ENCODE data around the gene SLC39A11.

SLC39A11 gene

DNA sequence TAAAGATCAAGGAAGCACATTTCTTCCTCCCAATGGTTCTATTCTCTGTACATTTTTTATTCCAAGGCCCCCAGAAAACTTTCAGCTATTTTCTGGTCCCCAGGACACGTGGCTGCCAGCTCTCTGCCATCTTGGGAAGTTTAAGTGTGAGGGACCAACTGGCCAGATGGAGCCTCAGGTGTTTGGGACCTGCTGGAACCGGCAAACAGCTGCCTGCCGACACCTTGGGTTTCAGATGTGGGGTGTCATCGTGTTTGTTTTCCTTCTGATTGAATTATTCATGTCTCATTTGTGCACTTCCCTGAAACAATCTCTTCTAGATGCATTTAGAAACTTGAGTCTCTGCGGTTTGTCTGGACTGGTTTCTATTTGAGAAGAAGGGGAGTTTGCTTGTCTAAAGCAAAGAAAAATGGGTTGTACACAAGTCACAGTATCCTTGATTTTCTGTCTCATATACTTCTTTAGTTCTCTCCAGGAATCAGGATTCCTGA is 386.5 kb downstream of the SLC39A11 start:
- DNase-seq = no peak

DNA sequence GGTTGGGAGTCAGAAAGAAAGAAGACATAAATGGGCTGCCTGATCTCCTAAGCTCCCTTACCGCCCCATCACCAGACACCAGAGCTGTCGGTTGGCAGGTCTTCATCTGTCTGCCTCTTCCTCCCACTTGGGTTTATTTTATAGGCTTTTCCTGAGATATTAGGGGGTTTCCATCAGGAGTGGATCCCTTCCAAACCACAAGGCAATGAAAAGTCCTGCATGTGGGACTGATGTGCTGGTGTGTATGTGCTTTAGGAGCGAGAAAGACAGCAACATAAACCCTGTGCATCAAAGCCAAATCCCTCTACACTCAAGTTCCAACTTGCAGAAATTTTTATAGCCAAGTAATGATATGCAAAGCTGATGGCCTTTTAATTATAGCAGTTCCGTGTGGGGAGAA is 389.5 kb downstream of the SLC39A11 start:
- no peak for DNase-seq

DNA sequence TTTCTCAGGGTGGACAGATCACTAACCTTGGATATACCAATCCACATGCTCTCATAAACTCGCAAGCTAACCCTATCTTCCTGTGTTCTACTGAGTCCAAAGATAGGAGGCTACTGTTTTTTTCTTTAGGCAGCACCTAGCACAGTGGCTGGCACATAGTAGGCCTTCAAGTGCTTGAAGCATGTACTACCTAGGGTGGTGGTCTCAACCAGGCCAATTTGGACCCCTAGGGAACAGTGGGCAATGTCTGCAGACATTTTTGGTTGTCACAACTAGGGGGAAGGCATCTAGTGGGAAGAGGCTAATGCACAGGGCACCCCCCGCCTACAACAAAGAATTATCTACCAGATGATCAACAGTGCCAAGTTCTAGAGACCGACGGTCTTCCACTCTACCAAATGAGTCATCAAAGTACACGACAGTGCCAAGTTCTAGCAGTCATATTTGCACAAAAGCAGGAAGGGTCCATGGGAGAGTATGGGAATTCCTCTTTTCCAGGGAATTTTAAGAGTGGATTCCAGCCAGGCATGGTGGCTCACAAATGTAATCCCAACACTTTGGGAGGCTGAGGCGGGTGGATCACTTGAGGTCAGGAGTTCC is 390.3 kb downstream of the SLC39A11 start:
- DNase-seq = no peak

DNA sequence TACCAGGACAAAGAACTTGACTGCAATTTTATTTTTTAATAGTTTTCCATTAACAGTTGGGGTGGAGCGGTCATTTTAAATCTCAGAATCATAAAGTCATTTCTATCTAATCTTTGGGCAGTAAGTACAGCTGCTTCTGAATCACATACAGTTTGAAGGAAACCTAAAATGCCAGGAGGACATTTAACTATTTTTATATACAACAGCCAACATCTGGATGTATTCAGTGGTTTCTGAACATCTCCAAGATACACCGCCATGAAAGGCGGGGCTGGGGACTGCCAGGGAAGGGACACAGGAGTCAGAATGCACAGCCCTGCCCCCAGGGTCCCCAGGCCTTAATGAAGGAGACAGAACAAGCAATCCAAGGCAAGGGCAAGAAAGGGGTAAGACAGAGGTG is 392.3 kb downstream of the SLC39A11 start:
- DNase-seq = no peak

DNA sequence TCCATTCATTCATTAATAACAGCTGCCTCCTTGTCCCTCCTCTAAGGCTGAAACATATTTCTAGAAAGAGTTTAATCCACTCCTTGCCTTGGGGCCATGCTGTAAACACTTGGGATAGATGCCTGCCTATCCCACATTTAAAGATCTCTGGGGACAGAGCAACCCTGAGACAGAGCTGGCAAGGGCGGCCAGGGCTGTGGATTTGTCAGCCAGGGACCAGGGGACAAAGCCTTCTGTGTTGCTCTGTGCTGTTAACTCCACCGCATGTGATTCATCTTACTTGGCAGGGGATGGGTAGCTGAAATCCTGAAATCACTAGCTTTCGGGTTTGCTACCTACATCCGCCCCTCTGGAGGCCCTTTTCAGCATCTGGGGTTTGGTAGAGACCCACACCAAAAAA is 392.9 kb downstream of the SLC39A11 start:
- no peak for DNase-seq

DNA sequence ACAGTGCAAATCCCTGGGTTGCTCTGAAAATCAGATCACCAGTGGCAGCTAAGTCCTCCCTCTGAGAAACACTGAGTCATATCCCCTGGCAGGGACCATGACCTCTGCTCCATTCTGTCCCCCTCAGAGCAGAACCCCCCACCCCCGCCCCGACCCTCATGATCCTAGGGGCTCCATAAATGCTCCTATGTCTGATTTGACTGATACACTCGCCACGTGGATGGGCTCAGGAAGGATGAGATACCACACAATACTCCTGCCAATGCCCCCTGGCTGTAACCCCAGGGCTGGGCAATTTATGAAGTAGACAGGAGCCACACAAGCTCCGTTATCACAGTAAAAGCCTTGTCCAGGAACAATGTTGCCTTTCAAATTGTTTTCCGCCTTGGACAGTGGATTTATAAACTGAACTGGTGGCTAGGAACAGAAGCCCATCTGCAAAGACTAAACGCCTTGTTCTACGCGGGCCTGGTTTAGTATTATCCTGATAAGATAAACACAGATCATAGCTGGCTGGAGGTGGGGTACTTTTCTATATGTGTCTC is 394.8 kb downstream of the SLC39A11 start:
- no peak for DNase-seq

DNA sequence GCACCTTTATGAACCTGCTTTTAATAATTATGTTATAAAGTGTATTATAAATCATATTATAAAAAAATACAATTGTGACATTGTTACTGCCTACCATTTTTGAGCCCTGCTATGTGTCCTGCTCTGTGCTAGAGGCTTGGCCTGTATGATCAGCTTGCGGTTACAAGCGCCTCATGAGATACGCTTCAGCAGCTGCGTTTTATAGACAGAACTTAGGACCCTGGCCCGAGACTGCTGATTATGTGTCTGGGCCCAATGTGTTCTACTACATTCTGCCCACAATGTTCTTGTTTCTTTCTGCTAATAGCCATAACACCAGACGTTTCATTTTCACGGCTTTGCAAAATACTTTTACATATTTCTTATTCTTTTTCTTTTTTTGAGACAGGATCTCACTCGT is 395.8 kb downstream of the SLC39A11 start:
- no peak for DNase-seq

DNA sequence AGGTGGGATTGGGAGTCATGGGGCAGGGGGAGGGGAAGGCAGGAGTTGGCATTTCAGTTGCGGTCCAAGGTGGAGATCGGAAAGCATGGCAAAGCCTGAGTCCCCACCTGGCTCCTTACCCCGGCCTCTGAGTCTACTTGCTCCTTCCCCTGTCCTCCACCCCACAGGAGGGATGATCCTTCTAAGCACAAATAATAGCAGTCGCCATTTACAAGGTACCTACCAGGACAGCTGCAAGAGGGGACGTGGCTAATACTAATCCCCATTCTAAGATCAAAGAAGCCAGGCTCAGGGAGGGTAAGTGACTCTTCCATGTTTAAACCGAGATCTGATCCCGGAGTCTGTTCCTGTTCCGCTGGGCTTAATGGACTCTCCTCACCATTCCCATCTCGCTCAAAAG is 396.3 kb downstream of the SLC39A11 start:
- no peak for DNase-seq

DNA sequence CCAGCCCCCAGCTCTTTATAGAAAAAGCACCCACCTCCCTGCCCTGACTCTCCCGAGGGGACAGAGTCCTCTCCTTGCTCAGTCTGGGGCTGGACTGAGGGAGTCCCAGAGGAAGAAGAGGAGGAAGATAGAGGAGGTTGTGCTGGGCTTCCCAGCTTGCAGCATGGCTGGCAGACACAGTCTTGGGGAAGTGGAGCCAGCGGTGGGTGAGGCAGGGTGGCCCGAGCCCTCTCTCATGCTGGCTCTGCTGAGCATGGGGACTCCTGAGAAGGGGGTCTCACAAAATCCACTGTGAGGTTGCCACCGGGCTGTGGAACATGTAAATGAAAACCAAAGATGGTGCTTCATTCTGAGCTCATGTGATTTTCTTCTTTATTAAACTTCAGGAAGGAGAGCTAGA is 398.5 kb downstream of the SLC39A11 start:
- no peak for DNase-seq

DNA sequence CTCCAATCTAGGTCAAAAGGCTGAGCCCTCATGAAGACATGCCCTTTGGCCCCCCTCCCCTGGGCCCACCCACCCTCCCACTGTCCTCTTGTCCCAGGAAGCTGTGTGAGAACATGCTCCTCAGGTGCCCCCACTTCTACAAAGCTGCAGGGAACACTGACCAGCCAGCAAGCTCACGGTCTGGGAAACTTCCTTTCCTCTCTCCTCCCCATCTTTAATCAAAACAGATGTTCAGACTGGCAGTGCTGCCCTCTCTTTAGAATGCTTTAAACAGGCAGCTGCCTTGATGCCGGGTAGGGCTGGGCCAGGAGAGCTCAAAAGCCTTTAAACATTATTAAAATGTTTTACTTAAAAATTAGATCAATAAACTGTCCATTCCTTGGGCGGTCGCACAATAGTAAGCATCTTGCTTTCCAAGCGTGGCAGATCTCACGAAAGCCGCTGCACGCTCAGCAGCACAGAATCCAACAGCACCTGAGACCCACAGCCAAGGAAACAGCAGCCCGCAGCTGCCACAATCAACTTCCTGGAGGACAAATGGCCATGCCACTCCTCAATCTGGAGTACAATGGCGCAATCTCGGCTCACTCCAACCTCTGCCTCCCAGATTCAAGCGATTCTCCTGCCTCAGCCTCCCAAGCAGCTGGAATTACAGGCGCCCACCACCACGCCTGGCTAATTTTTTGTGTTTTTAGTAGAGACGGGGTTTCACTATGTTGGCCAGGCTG is 399.2 kb downstream of the SLC39A11 start:
- no peak for DNase-seq

DNA sequence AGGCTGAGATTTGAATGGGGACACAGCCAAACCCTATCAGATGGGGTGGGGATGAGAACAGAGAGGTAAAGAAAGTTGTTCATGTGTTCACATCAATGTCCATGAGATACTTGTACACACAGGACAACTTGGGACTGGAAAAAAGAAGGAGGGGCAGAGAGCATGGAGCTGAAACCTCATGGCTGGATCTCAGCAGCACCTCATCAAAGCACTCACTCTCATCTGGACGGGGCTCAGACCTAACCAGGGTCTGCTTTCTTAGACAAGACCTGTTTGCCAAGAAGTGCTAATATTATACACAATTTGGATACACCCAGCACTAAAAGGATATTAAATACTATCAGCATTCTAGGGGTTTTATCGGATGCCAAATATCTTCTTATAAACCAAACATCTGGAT is 399.8 kb downstream of the SLC39A11 start:
- no peak for DNase-seq

DNA sequence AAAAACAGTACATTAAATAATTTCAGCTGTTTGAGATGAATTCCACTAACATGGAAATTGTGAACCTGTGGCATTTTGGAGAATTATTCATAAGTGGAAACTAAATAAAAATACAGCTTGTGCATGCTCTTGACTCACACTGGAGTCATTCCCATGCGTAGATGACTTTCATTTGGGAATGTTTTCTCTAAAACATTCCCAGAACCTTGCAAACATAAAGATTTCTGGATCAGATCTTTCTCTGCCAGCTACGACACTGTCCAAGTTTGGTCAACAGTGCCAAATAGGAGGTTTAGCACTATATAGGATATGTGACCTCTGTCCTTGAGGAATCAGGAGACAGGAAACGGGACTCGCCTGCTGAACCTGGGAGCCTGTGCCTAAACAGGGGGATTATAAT is 400.9 kb downstream of the SLC39A11 start:
- no peak for DNase-seq

DNA sequence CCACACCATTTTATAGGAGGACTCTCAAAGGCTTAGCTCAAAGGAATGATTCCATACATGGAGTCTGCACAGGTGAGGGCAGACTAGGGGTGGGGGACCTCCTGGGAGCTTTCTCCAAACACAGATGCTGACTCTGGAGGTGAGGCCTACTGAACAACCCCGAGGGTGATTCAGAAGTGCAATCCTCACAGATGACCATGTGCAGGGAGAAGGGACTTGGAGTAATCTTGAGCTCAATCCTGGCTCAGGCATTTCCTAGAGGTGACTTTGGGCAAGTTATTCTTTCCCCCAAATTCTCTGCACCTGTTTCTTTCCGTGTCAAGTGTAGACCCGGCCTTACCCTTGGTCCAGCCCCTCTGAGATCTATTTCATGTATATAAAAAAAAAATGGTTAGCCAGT is 401.5 kb downstream of the SLC39A11 start:
- no peak for DNase-seq

DNA sequence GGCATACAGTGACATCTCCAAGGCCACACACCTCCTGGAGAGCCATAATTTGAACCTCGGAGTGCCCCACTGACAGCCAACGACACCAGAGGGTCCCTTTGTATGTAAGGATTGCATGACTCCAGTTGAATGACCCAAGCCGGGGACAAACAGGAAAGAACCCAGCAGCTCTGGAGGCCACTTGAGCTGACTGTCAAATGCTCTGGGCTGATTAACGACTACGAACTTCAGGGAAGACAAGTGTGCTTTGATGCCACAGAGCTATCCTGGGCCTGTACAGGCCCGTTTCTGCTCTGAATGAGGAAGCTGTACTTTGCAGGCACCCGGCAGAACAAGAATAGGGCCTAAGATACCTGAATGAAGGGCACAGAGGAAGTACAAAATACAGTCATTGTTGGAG is 404.6 kb downstream of the SLC39A11 start:
- DNase-seq = no peak

DNA sequence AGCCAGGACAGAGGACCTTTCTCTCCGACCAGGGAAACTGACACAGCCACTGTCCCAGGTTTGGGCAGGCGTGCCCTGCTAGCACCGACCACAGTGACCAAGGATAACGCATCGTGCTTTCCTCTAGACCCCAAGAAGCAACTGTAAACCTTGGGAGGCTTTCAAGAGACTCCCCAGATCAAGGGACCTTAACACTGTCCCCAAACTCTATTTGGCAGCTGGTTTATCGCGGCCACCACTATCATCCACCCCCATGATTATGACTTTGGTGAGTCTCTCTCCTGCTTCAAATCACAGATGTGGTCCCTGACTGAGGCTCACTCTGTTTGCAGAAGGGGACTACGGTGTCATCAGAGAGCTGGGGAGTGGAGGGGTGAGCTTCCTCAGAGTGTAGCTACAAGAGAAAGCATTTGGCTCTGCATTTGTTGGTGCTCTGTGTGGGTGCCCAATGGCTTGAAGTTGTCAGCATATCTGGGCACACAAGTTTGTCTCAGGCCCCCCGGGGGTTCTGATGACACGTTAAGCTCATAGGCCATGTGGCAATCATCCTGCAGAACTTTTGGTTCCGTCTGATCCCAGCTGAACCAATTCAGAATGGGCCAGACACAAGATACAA is 408.0 kb downstream of the SLC39A11 start:
- no peak for DNase-seq

DNA sequence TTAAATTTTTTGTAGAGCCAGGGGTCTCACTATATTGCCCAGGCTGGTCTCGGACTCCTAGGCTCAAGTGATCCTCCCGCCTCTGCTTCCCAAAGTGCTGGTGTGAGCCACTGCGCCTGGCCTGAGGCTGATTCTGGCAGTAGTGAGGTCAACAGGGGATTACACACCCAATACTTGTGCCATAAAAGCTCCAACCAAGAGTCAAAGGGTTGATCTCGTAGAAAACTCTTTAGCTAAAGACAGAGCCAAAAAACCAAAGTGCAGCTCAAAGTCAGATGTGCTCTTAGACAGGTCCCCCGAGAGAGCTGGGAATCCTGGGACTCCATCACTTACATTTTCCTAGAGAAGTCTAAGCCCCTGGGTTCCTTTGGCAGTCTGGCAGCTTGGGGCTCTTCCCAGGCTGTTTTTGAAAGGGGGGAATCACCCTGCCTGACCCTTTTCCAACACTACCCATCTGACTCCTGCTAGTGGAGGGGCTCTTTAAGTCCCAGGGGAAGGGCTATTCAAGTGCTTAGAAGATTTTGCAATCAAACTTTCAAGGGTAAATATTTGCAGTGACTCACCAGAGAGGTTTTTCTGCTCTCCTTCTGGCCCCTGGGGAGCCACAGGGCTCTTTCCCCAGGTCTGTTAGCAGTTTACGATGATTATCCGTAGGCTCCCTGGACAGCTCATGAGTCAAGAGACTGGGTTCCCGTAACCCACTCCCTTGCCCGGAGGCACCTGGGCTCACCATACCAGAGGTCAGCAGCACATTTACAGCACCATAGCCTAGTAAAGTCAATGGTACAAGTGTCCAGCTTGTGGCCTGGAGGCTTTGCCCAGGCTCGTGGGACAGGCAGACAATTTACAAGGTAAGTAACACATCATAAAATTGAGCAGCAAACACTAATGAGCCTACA is 408.7 kb downstream of the SLC39A11 start:
- DNase-seq = no peak

DNA sequence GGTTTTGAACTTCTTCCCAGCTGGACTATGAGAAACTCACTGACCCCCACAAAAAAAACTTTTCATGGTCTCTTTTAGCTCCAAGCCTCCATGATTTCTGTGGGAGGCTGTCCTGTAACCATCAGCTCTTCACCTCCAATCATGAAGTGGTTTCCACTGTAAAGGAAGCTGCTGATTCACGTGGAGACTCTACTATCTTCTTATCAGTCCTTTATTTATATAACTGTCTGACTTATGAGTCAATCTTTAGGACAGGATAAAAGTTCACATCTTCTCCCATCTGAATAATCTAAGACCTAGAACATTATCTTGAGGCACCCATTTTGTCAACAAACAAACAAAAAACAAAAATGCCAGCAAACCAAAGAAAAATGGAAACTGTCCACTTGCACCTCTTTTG is 409.9 kb downstream of the SLC39A11 start:
- DNase-seq = no peak

DNA sequence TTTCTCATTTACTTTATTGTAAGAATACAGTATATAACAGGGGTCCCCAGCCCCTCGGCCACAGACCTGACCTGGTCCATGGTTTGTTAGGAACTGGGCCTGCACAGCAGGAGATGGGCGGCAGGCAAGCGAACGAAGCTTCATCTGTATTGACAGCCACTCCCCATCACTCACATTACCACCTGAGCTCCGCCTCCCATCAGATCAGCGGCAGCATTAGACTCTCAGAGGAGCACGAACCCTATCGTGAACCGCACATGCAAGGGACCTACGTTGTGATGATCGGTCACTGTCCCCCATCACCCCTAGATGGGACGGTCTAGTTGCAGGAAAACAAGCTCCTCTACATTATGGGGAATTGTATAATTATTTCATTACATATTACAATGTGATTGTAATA is 410.6 kb downstream of the SLC39A11 start:
- no peak for DNase-seq

DNA sequence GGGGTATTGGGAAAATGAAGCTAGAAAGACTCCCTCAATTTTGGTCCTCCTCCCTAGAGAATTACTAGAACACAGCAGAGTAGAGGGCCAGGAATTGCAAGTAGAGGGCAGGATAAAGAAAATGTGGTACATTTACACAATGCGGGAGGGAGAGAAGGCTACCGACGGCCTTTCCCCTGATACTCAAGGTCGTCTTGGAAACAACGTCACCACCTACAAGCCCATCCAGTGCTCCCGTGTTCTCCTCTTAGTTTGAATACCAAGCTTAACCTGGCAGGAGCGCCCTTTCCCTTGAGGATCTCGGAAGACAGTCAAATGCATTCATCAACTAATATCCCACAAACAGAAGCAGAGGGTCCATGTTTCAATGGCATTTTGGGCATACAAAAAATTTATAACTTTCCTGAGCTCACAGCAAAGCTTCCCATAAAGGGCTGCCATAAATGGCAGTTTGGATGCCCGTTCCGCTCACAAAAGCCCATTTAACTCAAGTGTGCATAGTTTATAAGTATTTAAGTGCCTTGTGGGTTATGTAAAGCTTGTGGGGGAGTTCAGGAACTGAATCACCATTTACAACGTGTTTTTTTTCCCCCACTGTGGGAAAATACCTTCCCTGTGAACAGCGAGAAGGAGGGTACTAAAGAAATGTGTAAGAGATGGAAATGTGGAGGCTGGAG is 414.6 kb downstream of the SLC39A11 start:
- DNase-seq = no peak

DNA sequence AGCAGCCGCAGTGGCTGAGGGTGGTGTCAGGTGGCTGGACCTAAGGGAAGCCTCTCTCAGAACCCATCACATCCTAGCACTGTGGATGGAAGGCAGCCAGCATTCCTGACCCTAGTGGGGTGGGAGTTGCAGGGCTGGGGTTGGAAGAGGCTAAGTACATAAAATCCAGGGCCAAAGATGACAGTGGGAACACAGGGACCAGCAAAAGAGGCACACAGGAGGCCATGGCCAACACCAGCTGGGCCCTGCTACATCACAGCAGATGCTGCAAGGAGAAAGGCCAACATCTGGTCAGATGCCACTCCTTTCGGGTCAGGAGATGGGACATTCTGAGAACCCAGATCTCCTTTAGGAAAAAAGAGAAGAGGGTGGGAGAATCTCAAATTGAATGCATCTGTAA is 415.4 kb downstream of the SLC39A11 start:
- DNase-seq = no peak

DNA sequence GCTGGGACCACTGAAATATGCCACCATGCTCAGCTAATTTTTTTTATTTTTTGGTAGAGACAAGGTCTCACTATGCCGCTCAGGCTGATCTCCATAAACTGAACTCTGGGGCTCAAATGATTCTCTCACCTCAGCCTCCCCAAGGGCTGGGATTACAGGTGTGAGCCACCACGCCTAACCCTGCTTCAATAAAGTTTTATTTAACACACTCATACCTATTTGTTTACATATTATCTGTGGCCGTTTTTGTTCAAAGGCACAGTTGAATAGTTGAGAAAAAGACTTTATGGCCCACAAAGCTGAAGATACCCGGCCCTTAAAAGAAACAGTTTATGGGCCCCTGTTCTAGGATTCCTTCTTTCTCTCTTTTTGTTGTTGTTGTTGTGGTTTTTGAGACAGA is 419.8 kb downstream of the SLC39A11 start:
- DNase-seq = no peak

DNA sequence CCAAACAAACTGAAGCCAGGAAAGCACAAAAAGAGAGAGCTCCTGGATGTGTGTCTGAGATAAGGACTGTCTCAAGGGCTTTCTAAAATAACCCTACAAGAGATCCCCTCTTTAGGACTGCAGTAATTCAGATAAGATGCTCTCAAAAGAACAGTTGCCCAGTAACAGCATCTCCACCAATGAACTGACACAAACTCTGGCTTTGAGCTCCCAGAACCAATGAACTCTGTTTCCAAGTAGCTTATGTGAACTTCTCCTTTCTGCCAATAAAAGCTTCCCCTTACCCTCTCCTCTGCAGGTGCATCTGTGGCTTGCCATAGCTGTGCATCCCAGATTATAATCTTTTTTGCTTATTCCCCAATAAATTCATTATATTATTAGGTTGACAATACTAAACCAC is 421.5 kb downstream of the SLC39A11 start:
- DNase-seq = no peak
